Cardiac fibroblast (primary cell): ENCODE measurements around the gene PRR13.
"Not testable (repeated sequence)": the region's sequence is repeated elsewhere in the genome, so short reads cannot be mapped to it uniquely, and the experiment has no call there.

ENCODE experiments used
- DNase-seq, 2 donors: peaks; one replicate each; pipeline versions ENCODE4 v3.0.0 to v3.0.0-alpha.2; 2010; ENCODE audit warnings: low read depth in 2 of 2
- H3K4me3 ChIP-seq, 2 donors: replicated peaks in 1 of 2; 1 replicate in 1 of 2; 2 replicates in 1 of 2; pipeline ENCODE4 v1.5.1; 2011; ENCODE audit warnings: low read depth in 2 of 2, low read length in 2 of 2, mild to moderate bottlenecking in 2 of 2, moderate library complexity in 1 of 2
- CTCF ChIP-seq: IDR thresholded peaks from one replicate; pipeline ENCODE4 v1.5.1; 2011; ENCODE audit warnings: low read depth, mild to moderate bottlenecking, low read length, inconsistent platforms

PRR13 gene

GRCh38 chr12:53428741-53429140, 12.8 kb upstream of the PRR13 start:
- no peak for DNase-seq
- H3K4me3 ChIP-seq: no peak overlapping the region
- no peak for TF ChIP-seq CTCF

DNA sequence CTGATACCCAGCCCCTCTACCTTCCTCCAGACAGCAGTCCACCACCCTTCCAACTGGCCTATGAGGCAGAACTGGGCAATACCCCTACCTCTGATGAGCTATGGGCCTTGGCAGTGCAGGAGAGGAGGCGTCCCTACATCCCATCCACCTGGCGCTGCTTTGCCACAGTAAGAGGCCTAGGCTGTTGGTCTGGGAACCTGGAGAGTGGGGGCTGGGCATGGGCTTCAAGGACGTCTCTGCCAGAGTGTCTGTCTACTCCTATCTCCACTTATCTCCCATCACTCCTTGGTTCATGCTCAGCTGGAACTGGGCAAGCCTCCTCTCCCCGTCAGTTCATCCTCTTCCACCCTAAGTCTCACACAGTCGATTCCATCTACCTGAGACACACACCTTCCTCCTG, 11.4 kb upstream of the PRR13 start:
- DNase-seq: no peak
- no peak for TF ChIP-seq CTCF
- H3K4me3 ChIP-seq: no peak overlapping the region

DNA sequence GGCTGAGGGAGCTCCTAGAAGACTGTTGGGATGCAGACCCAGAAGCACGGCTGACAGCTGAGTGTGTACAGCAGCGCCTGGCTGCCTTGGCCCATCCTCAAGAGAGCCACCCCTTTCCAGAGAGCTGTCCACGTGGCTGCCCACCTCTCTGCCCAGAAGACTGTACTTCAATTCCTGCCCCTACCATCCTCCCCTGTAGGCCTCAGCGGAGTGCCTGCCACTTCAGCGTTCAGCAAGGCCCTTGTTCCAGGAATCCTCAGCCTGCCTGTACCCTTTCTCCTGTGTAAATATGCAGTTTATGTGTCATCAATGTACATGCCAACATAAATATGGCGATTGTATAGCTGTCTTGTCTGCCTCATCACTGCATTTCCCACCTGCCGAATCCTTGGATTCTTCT, 10.3 kb upstream of the PRR13 start:
- no peak for TF ChIP-seq CTCF
- DNase-seq: peak in 1 of 2 donors; percentile 55

GRCh38 chr12:53435326-53435725, 6.2 kb upstream of the PRR13 start:
- H3K4me3 ChIP-seq, DNase-seq: not testable (repeated sequence)

More for the DNA sequence above, 10.3 kb upstream of the PRR13 start:
- no peak overlapping the region for H3K4me3 ChIP-seq

- DNase-seq, H3K4me3 ChIP-seq: not testable (repeated sequence)
These were observed 2.0 kb upstream of the PRR13 start for GRCh38 chr12:53439582-53439981.

DNA sequence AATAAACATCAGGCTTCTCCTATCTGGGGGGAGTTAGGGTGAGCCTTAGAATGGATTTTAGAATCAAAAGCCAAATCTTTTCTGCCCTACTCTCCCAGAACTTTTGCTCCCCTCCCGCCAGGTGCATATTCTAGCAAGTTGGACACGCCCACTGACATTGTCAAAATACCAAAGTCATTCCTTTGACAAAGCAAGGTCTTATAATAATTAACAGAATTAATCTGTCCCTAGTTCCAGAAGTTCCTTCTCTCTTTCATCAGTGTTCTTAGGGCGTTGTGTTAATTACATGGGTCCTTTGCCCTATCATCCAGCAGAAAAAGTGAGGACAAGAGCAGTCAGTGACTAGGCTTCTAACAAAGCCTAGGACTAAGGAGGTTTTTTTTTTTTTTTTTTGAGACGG, 2.4 kb downstream of the PRR13 start:
- H3K4me3 ChIP-seq: no peak overlapping the region
- TF ChIP-seq CTCF: no peak
- no peak for DNase-seq

GRCh38 chr12:53444593-53445325, 3.2 kb downstream of the PRR13 start:
- not testable (repeated sequence) for H3K4me3 ChIP-seq, DNase-seq

DNA sequence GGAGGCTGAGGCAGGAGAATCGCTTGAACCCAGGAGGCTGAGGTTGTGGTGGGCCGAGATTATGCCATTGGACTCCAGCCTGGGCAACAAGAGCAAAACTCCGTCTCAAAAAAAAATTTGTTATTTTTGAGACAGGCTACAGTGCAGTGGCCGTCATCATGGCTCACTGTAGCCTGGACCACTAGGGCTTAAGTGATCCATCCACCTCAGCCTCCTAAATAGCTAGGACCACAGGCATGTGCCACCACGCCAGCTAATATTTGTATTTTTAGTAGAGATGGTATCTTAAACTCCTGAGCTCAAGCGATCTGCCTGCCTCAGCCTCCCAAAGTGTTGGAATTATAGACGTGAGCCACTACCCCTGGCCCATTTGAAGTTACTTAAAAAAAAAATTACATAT, 9.4 kb downstream of the PRR13 start:
- DNase-seq: no peak
- no peak overlapping the region for H3K4me3 ChIP-seq
- no peak for TF ChIP-seq CTCF
